Measurements from ENCODE around the gene SKIC8. TPM values are rescaled to one million over a fixed set of nuclear protein-coding genes. Genes with fewer than 3 reads are reported as not detected.
A peak's percentile ranks its signal among the peaks of the same experiment; 100 is the strongest.

The SKIC8 gene
- total RNA-seq, 5 donors from 2014 or later (not counting 1 experiment from before 2014, with no cell fraction given), result 25.6 to 42.8 (median 33.5) TPM

DNA sequence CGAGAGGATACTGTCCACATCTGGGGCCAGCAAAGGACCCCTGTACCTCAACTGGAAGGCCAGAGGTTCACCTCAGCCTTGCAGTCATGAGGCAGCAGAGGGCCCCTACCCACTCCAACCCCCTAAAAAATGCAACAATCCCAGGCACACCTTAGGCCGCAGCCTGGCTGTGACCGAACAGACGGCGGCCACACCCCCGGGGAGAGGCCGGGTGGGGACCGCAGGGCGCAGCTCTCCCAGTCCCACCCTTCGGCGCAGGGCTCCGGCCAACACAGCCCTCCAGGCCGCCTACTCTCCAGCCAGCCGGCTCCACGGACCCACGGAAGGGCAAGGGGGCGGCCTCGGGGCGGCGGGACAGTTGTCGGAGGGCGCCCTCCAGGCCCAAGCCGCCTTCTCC is 35.5 kb downstream of the SKIC8 start:
- Mint-ChIP-seq H3K27me3 (no peaks in the 10 kb centered on the region), H3K4me3 (peak overlapping the region; percentile 50 to 76 (median 69)), H3K9me3 (no peaks in the 10 kb centered on the region), H3K27ac (peak overlapping the region in 1 of 2 donors; percentile 79), H3K36me3 (no peaks in the 10 kb centered on the region), H3K4me1 (peaks cover 30 to 35% (median 33%) of the 10 kb centered on the region in 3 donors)
- Histone ChIP-seq H3K4me3 (ENCODE audit: control insufficient read depth in 1 of 2, extremely low read depth in 1 of 2, low read length in 1 of 2) (peak overlapping the region; percentile 17 to 83), H3K36me3 (ENCODE audit: control insufficient read depth in 2 of 2, extremely low read depth in 1 of 2, insufficient read depth in 1 of 2, low read length in 1 of 2) (no peaks in the 10 kb centered on the region), H3K27me3 (replicated peaks in 1 of 2; ENCODE audit: control insufficient read depth in 2 of 2, extremely low read depth in 1 of 2, insufficient read depth in 2 of 2, low read length in 1 of 2) (peaks cover 0 to 6% of the 10 kb centered on the region in 2 experiments), H3K27ac (ENCODE audit: low read length) (peak overlapping the region; percentile 17), H3K9me3 (no peaks in the 10 kb centered on the region), H3K4me1 (ENCODE audit: control insufficient read depth in 1 of 2, extremely low read depth in 1 of 2, insufficient read depth in 2 of 2, low read length in 2 of 2) (peaks cover 10 to 23% of the 10 kb centered on the region in 2 experiments)
- CTCF ChIA-PET, result interaction anchor here in 1 of 2 donors (0.6 kb wide), 1 partner anchor 11 kb away, joined by 3 read pairs; no protein-coding TSS in a partner anchor
- ATAC-seq (replicated peaks in 1 of 4) (peak in 1 of 4 experiments; percentile 1), DNase-seq (peak in 2 of 35 experiments; percentile 3 to 12)
- WGBS (ENCODE audit: insufficient coverage), result 93% methylated on average over 19 of the region's 23 CpGs
- POLR2A ChIA-PET, result interaction anchor here (0.6 to 1.1 kb wide), 6 partner anchors 22 to 609 kb away, joined by 3 to 8 read pairs (median 6); partner anchors contain the start of genes MORF4L1 (in 1 of the 2) and SKIC8 (in 1 of the 2)

DNA sequence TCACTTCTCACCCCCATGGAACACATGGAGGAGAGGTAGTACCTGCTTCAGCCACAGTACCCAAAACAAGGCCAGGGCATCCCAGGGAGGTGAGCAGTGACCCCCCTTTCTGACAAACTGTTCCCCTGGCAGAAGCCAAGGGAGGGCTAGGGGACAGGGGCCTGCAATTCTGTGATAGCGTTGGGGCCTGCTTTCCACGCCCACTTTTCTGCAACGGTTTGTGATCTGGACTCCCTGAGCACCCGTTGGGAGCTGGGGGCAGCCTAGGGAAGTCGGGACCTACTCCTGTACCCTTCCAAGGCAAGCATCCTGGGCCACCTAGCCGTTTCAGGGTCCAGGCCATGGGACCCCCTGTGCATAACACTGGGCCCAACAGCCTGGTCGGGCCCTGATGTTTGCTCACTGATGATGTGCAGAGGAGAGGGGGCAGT is 36.0 kb downstream of the SKIC8 start:
- H3K4me3 Mint-ChIP-seq, result peak overlapping the region; percentile 50 to 76 (median 69)
- H3K4me1 Mint-ChIP-seq, result peaks cover 25 to 29% (median 29%) of the 10 kb centered on the region in 3 donors
- no peaks in the 10 kb centered on the region for H3K27me3 Mint-ChIP-seq
- Histone ChIP-seq H3K9me3 (no peaks in the 10 kb centered on the region), H3K27ac (ENCODE audit: low read length) (no peak overlapping the region), H3K4me1 (ENCODE audit: control insufficient read depth in 1 of 2, extremely low read depth in 1 of 2, insufficient read depth in 2 of 2, low read length in 2 of 2) (peaks cover 10 to 23% of the 10 kb centered on the region in 2 experiments), H3K36me3 (ENCODE audit: control insufficient read depth in 2 of 2, extremely low read depth in 1 of 2, insufficient read depth in 1 of 2, low read length in 1 of 2) (no peaks in the 10 kb centered on the region), H3K27me3 (replicated peaks in 1 of 2; ENCODE audit: control insufficient read depth in 2 of 2, extremely low read depth in 1 of 2, insufficient read depth in 2 of 2, low read length in 1 of 2) (peaks cover 0 to 6% of the 10 kb centered on the region in 2 experiments), H3K4me3 (ENCODE audit: control insufficient read depth in 1 of 2, extremely low read depth in 1 of 2, low read length in 1 of 2) (no peak overlapping the region)
- DNase-seq (peak in 1 of 35 experiments; percentile 11), ATAC-seq (replicated peaks in 1 of 4) (no peak)
- 100% methylated on average over 4 of the region's 7 CpGs for WGBS (ENCODE audit: insufficient coverage)
- no peaks in the 10 kb centered on the region for H3K9me3 Mint-ChIP-seq
- H3K27ac Mint-ChIP-seq, result peak overlapping the region; percentile 19 to 79
- ChIA-PET CTCF (interaction anchor here in 1 of 2 donors (0.7 kb wide), 1 partner anchor 12 kb away, joined by 4 read pairs; no protein-coding TSS in a partner anchor), POLR2A (interaction anchor here in 1 of 2 donors (0.6 kb wide), 1 partner anchor 141 kb away, joined by 3 read pairs; no protein-coding TSS in a partner anchor)
- H3K36me3 Mint-ChIP-seq, result no peaks in the 10 kb centered on the region

DNA sequence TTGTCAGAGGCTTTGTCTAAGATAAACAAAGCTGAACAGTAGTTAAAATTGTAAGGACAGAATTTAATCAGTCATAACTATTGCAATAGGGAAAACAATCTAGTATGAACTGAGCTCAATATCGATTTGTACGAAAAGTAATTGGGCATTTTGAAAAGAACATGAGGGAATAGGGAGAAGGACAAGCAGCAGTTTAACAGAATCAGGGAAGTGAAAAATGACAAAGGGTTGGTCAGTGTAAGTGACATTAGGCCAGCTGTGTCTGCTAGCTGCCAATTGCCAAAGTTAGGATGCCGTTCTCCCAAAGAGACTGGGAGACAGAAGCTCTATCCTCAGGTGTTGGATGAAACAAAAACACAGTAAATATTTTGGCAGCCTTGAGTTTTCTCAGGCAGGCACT is 38.3 kb downstream of the SKIC8 start:
- Histone ChIP-seq H3K4me1 (ENCODE audit: control insufficient read depth in 1 of 2, extremely low read depth in 1 of 2, insufficient read depth in 2 of 2, low read length in 2 of 2) (peaks cover 7 to 20% of the 10 kb centered on the region in 2 experiments), H3K27me3 (replicated peaks in 1 of 2; ENCODE audit: control insufficient read depth in 2 of 2, extremely low read depth in 1 of 2, insufficient read depth in 2 of 2, low read length in 1 of 2) (peaks cover 0 to 6% of the 10 kb centered on the region in 2 experiments), H3K4me3 (ENCODE audit: control insufficient read depth in 1 of 2, extremely low read depth in 1 of 2, low read length in 1 of 2) (no peak overlapping the region), H3K36me3 (ENCODE audit: control insufficient read depth in 2 of 2, extremely low read depth in 1 of 2, insufficient read depth in 1 of 2, low read length in 1 of 2) (no peaks in the 10 kb centered on the region), H3K9me3 (no peaks in the 10 kb centered on the region), H3K27ac (ENCODE audit: low read length) (no peak overlapping the region)
- DNase-seq (no peak), ATAC-seq (replicated peaks in 1 of 4) (no peak)
- WGBS (ENCODE audit: insufficient coverage), result 100% methylated on average over 1 of the region's 3 CpGs
- no peak overlapping the region for H3K27ac Mint-ChIP-seq
- H3K27me3 Mint-ChIP-seq, result no peaks in the 10 kb centered on the region
- H3K9me3 Mint-ChIP-seq, result no peaks in the 10 kb centered on the region
- CTCF ChIA-PET, result interaction anchor here in 1 of 2 donors (1.0 kb wide), 1 partner anchor 11 kb away, joined by 3 read pairs; no protein-coding TSS in a partner anchor
- no peak overlapping the region for H3K4me3 Mint-ChIP-seq
- peaks cover 11 to 12% (median 11%) of the 10 kb centered on the region in 3 donors for H3K4me1 Mint-ChIP-seq
- no peaks in the 10 kb centered on the region for H3K36me3 Mint-ChIP-seq
- POLR2A ChIA-PET, result interaction anchor here (0.6 to 0.8 kb wide), 3 partner anchors 16 to 287 kb away, joined by 3 to 4 read pairs (median 3); no protein-coding TSS in a partner anchor

DNA sequence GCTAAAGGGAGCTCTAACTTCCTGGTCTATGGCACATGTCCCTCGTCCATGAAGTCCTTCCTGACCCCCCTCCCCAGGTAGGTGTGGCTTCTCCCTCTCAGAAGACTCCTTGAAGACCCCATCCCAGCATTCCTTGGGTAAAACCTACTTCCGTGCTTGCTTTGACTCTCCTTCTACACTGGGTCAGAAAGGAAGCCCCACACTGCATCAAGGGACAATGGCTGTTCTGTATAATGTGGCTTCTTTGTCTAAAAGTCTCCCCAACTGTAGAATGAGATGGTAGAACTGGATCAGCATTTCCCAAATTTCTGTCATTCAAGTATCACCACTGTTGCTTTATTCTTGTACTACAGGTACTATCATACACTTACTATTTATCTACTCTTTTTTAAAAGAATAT is 38.9 kb downstream of the SKIC8 start:
- WGBS (ENCODE audit: insufficient coverage), result 63% methylated on average over 1 of the region's 2 CpGs
- Mint-ChIP-seq H3K27ac (no peak overlapping the region), H3K4me3 (no peak overlapping the region), H3K9me3 (no peaks in the 10 kb centered on the region), H3K36me3 (no peaks in the 10 kb centered on the region), H3K27me3 (no peaks in the 10 kb centered on the region), H3K4me1 (peaks cover 5 to 6% (median 5%) of the 10 kb centered on the region in 3 donors)
- Histone ChIP-seq H3K27me3 (replicated peaks in 1 of 2; ENCODE audit: control insufficient read depth in 2 of 2, extremely low read depth in 1 of 2, insufficient read depth in 2 of 2, low read length in 1 of 2) (peaks cover 0 to 6% of the 10 kb centered on the region in 2 experiments), H3K9me3 (no peaks in the 10 kb centered on the region), H3K27ac (ENCODE audit: low read length) (no peak overlapping the region), H3K36me3 (ENCODE audit: control insufficient read depth in 2 of 2, extremely low read depth in 1 of 2, insufficient read depth in 1 of 2, low read length in 1 of 2) (no peaks in the 10 kb centered on the region), H3K4me3 (ENCODE audit: control insufficient read depth in 1 of 2, extremely low read depth in 1 of 2, low read length in 1 of 2) (no peak overlapping the region), H3K4me1 (ENCODE audit: control insufficient read depth in 1 of 2, extremely low read depth in 1 of 2, insufficient read depth in 2 of 2, low read length in 2 of 2) (peaks cover 4 to 14% of the 10 kb centered on the region in 2 experiments)
- ATAC-seq (replicated peaks in 1 of 4) (no peak), DNase-seq (no peak)
- POLR2A ChIA-PET, result interaction anchor here in 1 of 2 donors (0.7 kb wide), 1 partner anchor 16 kb away, joined by 3 read pairs; no protein-coding TSS in a partner anchor
- CTCF ChIA-PET, result no interaction called here

DNA sequence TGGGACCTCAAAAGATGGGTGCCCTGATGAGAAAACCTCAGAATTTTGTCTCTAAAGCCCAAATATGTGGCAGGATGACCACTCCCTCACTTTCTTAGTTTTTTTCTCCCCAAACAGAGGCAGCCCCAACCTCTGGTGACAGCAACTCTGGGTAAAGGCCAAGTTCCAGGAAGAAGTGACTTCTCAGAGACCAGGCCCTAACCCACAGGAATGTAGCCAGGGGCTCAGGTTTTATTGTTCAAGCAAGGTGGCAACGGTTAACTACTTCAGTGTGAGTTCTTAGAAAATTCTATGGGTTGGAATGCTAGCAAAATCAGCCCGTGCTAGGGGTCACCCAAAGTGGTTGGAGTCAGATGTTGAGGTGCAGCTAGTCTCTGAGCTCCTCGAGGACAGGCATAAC is 40.2 kb downstream of the SKIC8 start:
- ChIA-PET POLR2A (no interaction called here), CTCF (no interaction called here)

DNA sequence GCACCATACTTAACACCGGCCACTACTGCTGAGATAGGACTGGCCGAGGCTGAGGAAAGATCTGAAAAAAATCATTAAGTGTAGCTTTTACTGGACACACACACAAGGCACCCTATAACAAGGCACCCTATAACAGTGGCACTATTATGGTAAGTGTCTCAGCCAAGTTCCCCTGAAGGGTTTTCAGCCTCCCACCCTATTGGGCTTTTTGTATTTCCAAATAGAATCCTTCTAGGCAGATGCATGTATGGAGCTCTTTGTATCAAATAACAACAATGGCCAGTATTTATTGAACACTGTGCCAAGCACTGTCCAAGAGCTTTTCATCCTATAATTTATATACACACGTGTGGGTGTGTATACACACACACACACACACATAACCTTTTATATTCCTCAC is 41.7 kb downstream of the SKIC8 start:
- H3K4me3 ChIP-seq (ENCODE audit: control insufficient read depth in 1 of 2, extremely low read depth in 1 of 2, low read length in 1 of 2), result no peak overlapping the region
- no peaks in the 10 kb centered on the region for H3K27me3 Mint-ChIP-seq
- H3K4me1 ChIP-seq (ENCODE audit: control insufficient read depth in 1 of 2, extremely low read depth in 1 of 2, insufficient read depth in 2 of 2, low read length in 2 of 2), result no peaks in the 10 kb centered on the region
- ChIA-PET POLR2A (no interaction called here), CTCF (interaction anchor here (0.6 to 1.2 kb wide), 3 partner anchors 62 to 149 kb away, joined by 3 read pairs; no protein-coding TSS in a partner anchor)
- no peak overlapping the region for H3K27ac Mint-ChIP-seq
- WGBS (ENCODE audit: insufficient coverage), result 100% methylated on average over 1 of the region's 3 CpGs
- no peaks in the 10 kb centered on the region for H3K36me3 ChIP-seq (ENCODE audit: control insufficient read depth in 2 of 2, extremely low read depth in 1 of 2, insufficient read depth in 1 of 2, low read length in 1 of 2)
- peaks cover 0 to 8% of the 10 kb centered on the region in 2 experiments for H3K27me3 ChIP-seq (replicated peaks in 1 of 2; ENCODE audit: control insufficient read depth in 2 of 2, extremely low read depth in 1 of 2, insufficient read depth in 2 of 2, low read length in 1 of 2)
- no peaks in the 10 kb centered on the region for H3K9me3 ChIP-seq
- H3K36me3 Mint-ChIP-seq, result no peaks in the 10 kb centered on the region
- no peak overlapping the region for H3K4me3 Mint-ChIP-seq
- H3K27ac ChIP-seq (ENCODE audit: low read length), result no peak overlapping the region
- no peaks in the 10 kb centered on the region for H3K4me1 Mint-ChIP-seq
- DNase-seq (no peak), ATAC-seq (replicated peaks in 1 of 4) (no peak)
- no peaks in the 10 kb centered on the region for H3K9me3 Mint-ChIP-seq

More for the DNA sequence above, 40.2 kb downstream of the SKIC8 start:
- no peaks in the 10 kb centered on the region for H3K36me3 ChIP-seq (ENCODE audit: control insufficient read depth in 2 of 2, extremely low read depth in 1 of 2, insufficient read depth in 1 of 2, low read length in 1 of 2)
- Mint-ChIP-seq H3K4me1 (no peaks in the 10 kb centered on the region), H3K27ac (no peak overlapping the region), H3K9me3 (no peaks in the 10 kb centered on the region), H3K36me3 (no peaks in the 10 kb centered on the region), H3K27me3 (no peaks in the 10 kb centered on the region), H3K4me3 (no peak overlapping the region)
- ATAC-seq (replicated peaks in 1 of 4) (no peak), DNase-seq (no peak)
- H3K4me1 ChIP-seq (ENCODE audit: control insufficient read depth in 1 of 2, extremely low read depth in 1 of 2, insufficient read depth in 2 of 2, low read length in 2 of 2), result peaks cover 0 to 8% of the 10 kb centered on the region in 2 experiments
- H3K4me3 ChIP-seq (ENCODE audit: control insufficient read depth in 1 of 2, extremely low read depth in 1 of 2, low read length in 1 of 2), result no peak overlapping the region
- peaks cover 0 to 6% of the 10 kb centered on the region in 2 experiments for H3K27me3 ChIP-seq (replicated peaks in 1 of 2; ENCODE audit: control insufficient read depth in 2 of 2, extremely low read depth in 1 of 2, insufficient read depth in 2 of 2, low read length in 1 of 2)
- WGBS (ENCODE audit: insufficient coverage), result 75% methylated on average over 2 of the region's 3 CpGs
- H3K9me3 ChIP-seq, result no peaks in the 10 kb centered on the region
- H3K27ac ChIP-seq (ENCODE audit: low read length), result no peak overlapping the region

All from T-cell (primary cell).